ENCODE results near the gene PACSIN1.

The PACSIN1 gene

GRCh38 chr6:34562350-34562749, 96.5 kb downstream of the PACSIN1 start:
- no peak for DNase-seq (ENCODE audit: low spot score)

- DNase-seq (ENCODE audit: low spot score), result no peak
These were observed 97.1 kb downstream of the PACSIN1 start for GRCh38 chr6:34562861-34563512.

- DNase-seq (ENCODE audit: low spot score), result no peak
These were observed 97.6 kb downstream of the PACSIN1 start for GRCh38 chr6:34563513-34563870.

- no peak for DNase-seq (ENCODE audit: low spot score)
These were observed 98.3 kb downstream of the PACSIN1 start for GRCh38 chr6:34564181-34564580.

- DNase-seq (ENCODE audit: low spot score), result no peak
These were observed 99.9 kb downstream of the PACSIN1 start for GRCh38 chr6:34565722-34566137.

GRCh38 chr6:34566830-34567546, 101.1 kb downstream of the PACSIN1 start:
- no peak for DNase-seq (ENCODE audit: low spot score)

GRCh38 chr6:34568341-34569201, 102.7 kb downstream of the PACSIN1 start:
- no peak for DNase-seq (ENCODE audit: low spot score)

- DNase-seq (ENCODE audit: low spot score), result no peak
These were observed 103.6 kb downstream of the PACSIN1 start for GRCh38 chr6:34569361-34569973.

- DNase-seq (ENCODE audit: low spot score), result no peak
These were observed 104.4 kb downstream of the PACSIN1 start for GRCh38 chr6:34570066-34570833.

- no peak for DNase-seq (ENCODE audit: low spot score)
These were observed 105.5 kb downstream of the PACSIN1 start for GRCh38 chr6:34571388-34571787.

- no peak for DNase-seq (ENCODE audit: low spot score)
These were observed 106.1 kb downstream of the PACSIN1 start for GRCh38 chr6:34572021-34572420.

GRCh38 chr6:34572585-34572984, 106.7 kb downstream of the PACSIN1 start:
- DNase-seq (ENCODE audit: low spot score), result no peak

- no peak for DNase-seq (ENCODE audit: low spot score)
These were observed 107.8 kb downstream of the PACSIN1 start for GRCh38 chr6:34573567-34574183.

- no peak for DNase-seq (ENCODE audit: low spot score)
These were observed 108.9 kb downstream of the PACSIN1 start for GRCh38 chr6:34574647-34575293.

GRCh38 chr6:34575326-34575725, 109.5 kb downstream of the PACSIN1 start:
- DNase-seq (ENCODE audit: low spot score), result no peak

- no peak for DNase-seq (ENCODE audit: low spot score)
These were observed 110.5 kb downstream of the PACSIN1 start for GRCh38 chr6:34576286-34576955.

- DNase-seq (ENCODE audit: low spot score), result no peak
These were observed 112.8 kb downstream of the PACSIN1 start for GRCh38 chr6:34578445-34579262.

- DNase-seq (ENCODE audit: low spot score), result no peak
These were observed 115.1 kb downstream of the PACSIN1 start for GRCh38 chr6:34580707-34581560.

Measured in kidney capillary endothelial cell (primary cell).